Activated CD4-positive, alpha-beta T cell treated with anti-CD3 and anti-CD28 coated beads for 1 hour (primary cell): Measurements from ENCODE around the gene INSR.
"Not testable (repeated sequence)": the region's sequence is repeated elsewhere in the genome, so short reads cannot be mapped to it uniquely, and the experiment has no call there.

Experiments used
- DNase-seq: peaks from one replicate; pipeline ENCODE4 v3.0.0-alpha.2; 2020

INSR gene

DNA sequence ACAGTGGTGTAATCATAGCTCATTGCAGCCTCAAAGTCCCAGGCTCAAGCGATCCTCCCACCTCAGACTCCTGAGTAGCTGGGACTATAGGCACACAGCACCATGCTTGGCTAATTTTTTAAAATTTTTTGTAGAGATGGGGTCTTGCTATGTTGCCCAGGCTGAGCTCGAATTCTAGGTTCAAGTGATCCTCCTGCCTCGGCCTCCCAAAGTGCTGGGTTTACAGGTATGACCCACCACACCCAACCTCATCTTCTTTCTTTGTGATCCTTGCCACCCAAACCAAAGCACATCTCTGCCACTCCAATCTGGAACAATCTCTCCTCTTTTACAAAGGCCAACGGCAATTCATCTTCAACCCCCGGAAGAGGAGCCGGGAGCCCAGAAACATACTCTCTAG, 38.6 kb downstream of the INSR start:
- no peak for DNase-seq

DNA sequence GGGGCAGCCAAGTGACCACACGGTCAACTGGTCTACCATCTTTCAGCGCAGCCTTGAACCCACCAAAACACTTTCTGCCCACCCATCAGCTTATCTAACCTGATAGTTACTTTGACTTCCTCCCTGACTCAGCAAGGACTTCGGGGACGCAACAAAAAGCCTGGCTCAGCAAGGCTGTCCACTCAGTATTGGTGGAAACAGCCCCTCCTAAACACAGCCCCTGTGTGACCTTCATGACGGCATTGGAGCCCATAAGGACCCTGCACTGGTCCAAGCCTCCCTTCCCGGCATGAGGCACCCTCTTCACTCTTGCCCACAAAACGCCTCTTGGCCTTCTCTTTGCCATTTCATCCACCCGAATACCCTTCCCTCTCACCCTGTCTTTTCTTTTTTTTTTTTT, 39.1 kb downstream of the INSR start:
- no peak for DNase-seq

DNA sequence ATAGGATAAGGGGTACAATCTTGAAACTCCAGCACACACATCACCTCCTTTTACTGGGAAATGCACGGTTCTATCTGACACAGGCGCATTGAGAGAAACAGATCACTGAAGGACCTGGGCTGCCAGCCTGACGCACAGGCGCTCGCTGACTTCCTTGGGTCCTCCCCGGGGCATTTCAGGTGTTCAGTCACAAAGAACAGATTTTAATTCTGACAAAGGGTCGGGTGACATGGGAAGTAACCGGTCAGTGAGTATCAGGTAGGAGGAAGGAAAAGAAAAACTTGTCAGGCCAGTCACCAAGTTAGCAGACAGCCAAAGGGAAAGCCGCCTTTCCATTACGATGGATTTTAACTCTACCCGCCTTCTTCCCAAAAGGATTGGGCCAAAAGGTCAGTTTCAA, 39.6 kb downstream of the INSR start:
- DNase-seq: no peak

DNA sequence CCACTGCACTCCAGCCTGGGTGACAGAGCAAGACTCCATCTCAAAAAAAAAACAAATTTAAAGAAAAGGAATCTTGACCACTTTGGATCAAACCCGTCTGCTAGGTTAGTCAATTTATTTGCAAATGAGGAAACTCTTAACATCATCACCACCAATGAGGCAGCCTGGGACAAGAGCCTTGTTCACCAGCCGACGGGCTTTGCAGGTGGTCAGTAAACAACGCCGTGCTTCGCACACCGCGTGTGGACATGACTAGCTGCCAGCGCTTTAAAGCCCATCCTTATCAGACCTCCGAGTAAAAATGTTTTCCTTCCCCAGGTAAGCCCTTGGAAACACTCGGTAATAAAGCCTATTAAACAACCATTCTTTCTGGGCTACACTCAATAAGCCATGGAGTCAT, 41.9 kb downstream of the INSR start:
- DNase-seq: no peak

DNA sequence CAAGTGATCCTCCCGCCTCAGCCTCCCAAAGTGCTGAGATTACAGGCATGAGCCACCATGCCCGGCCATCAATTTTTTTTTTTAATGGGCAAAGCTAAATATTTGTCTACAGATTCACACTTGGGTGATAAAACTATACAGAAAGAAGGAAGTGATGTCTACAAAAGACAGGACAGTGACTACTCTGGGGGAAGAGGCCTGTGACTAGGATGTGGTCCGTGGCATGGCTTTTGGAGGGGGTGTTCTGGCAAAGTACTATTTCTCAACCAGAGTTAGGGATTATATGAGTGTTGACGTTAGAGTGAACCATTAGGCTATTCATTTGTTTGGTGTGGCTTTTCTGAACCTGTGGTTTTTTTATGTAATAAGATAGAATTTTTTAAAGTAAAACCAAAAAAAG, 42.7 kb downstream of the INSR start:
- no peak for DNase-seq

DNA sequence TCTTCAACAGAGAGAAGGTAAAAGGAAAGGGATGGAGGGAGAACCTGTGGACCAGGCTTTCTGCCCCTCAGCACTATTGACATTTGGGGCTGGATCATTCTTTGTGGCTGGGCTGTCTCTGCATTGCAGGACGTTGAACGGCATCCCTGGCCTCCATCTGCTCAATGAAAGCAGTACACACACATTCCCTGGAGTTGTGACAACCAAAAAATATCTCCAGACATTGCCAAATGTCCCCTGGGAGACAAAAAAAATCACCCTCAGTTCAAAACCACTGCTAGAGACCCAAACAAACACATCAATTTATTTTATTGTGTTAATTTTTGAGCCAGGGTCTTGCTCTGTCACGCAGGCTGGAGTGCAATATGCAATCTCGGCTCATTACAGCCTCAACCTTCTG, 43.3 kb downstream of the INSR start:
- DNase-seq: no peak

DNA sequence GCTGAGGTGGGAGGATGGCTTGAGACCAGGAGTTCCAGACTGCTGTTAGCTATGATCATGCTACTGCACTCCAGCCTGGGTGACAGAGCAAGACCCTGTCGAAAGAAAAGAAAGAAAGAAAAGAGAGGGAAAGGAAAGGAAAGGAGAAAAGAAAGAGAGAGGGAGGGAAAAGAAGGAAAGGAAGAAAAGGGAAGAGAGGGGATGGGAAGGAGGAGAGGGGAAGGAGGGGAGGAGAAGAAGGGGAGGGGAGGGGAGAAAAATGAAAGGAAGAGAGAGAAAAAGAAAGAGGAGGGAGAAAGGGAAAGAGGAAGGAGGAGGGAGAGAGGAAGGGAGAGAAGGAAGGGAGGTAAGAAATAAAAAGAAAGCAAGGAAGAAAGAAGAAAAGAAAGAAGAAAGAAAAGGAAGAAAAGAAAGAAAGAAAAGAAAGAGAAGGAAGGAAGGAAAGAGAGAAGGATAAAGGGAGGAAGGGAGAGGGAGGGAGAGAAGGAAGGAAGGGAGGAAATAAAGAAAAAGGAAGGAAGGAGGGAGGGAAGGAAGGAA, 44.1 kb downstream of the INSR start:
- DNase-seq: no peak

DNA sequence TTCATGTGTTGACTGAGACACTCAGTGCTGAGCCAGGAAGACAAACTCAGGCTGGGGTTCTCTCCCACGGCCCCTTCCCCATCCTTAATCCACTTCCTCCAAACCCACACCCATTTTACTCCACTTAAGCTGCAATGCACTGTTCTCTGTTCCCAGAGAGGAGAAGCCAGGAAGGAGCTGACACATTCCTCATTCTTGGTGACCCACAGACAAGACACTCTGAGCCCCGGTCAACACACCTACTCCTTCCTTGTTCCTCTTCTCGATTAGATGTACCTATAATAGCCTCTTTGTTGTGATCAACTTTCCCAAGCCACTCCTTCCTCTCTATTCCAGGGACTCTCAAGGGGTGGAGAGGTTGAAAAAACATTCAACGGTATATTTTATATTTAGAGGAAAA, 47.1 kb downstream of the INSR start:
- no peak for DNase-seq

DNA sequence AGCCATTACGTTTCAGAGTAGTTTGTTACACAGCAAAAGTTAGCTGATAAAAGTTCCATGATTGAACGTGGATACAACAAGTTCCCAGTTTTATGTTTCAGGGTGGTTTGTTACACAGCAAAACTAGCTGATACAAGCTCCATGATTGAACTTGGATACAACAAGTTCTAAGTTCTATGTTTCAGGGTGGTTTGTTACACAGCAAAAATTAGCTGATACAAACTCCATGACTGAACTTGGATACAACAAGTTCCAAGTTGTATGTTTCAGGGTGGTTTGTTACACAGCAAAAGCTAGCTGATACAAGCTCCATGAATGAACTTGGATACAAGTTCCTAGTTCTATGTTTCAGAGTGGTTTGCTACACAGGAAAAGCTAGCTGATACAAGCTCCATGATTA, 47.6 kb downstream of the INSR start:
- no peak for DNase-seq

DNA sequence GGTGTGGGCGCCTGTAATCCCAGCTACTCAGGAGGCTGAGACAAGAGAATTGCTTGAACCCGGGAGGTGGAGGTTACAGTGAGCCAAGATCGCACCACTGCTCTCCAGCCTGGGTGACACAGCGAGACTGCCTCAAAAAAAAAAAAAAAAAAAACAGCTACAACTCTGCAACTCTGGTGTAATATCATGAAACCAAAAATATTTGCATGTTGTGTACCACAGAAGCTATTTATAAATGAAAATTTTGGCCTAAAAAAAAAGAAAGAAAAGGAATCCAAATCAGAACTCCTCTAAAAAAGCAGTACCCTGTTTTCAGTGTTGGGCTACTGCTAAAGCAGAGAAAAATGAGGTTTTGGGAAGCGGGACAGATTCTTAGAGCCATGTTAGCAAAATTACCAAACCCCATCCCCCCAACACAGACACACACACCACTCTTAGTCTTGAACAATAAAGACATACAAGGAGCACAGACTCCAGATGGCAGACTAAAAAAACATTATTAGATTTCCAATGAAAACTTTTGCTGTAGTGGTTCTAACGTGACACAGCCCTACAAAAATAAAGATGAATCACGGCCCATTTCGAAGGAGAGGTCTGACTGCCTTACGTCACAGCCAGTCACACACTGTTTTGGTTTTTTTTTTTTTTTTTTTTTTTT, 51.5 kb downstream of the INSR start:
- DNase-seq: no peak

DNA sequence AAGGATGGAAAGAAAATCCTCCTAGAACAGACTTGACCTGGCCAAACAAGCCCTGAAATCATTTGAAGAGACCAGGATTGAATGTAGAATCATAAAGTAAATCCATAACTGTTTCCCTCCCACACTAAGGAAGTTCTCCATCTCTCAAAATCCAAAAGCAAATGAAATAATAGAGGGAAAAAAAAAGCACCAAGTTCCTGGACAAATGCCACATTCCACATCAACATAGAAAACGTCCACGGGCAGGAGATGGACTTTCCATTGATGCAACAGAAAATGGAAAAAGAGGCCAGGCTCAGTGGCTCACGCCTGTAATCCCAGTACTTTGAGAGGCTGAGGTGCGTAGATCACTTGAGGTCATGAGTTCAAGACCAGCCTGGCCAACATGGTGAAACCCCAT, 56.2 kb downstream of the INSR start:
- DNase-seq: no peak

DNA sequence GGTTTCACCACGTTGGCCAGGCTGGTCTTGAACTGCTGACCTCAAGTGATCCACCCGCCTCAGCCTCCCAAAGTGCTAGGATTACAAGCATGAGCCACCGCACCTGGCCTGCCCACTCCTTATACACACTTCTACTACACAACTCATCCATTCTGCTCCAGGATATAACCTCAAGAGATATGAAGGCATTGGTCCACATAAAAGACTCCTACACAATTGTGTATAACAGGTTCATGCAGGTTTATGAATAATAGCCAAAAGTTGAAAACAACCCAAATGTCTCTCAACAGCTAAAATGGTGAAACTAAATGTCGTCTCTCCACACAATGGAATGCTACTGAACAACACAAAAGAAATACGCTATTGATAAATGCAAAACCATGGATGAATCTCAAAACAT, 58.1 kb downstream of the INSR start:
- no peak for DNase-seq

DNA sequence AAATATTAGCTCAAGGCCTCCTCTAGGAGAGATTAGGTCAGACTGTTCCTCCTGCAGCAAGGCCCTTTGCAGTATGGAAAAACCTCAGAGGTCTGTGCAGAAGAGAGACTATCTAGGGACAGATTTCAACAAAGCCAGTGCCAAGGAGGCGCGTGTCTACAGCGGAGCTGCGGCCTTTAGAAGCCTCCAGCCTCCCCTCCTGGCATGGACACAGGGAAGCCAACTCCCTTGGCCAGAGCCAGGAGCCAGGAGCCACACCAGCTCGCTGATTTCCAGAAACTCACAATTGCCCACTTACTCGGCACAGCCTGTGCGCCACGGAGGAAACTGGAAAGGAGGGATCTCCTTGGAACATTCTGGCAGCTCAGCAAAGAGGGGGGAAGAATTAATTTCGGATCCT, 63.4 kb downstream of the INSR start:
- DNase-seq: no peak

DNA sequence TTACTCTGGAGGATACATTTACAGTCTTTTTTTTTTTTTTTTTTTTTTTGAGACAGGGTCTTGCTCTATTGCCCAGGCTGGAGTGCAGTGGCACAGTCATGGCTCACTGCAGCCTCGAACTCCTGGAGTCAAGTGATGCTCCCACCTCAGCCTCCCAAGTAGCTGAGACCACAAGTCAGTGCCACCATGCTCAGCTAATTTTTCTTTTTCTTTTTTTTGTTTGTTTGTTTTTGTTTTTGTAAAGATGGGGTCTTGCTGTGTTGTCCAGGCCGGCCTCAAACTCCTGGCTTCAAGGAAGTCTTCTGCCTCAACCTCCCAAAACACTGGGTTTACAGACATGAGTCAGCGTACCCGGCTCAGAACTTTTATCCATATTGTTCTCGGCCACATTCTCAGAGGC, 64.5 kb downstream of the INSR start:
- no peak for DNase-seq

DNA sequence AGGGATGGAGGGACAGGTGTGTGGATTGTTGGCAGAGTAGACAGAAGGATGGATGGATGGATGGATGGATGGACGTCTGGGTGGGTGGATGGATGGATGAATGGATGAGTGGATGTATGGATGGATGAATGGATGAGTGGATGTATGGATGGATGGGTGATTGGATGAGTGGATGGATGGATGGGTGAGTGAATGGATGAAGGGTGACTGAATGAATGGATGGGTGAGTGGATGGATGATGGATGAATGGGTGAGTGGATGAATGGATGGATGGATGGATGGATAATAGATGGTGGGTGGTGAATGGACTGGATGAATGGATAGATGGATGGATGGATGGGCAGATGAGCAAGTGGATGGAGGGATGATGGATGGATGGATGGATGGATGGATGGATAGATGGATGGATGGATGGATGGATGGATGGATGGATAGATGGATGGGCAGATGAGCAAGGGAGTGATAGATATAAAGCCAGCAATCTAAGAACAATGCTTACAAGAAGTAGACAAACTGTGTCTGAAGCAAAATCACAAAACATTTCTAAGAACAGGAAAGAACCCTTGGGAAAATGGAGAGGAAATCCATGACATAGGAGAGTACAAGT, 65.2 kb downstream of the INSR start:
- no peak for DNase-seq

DNA sequence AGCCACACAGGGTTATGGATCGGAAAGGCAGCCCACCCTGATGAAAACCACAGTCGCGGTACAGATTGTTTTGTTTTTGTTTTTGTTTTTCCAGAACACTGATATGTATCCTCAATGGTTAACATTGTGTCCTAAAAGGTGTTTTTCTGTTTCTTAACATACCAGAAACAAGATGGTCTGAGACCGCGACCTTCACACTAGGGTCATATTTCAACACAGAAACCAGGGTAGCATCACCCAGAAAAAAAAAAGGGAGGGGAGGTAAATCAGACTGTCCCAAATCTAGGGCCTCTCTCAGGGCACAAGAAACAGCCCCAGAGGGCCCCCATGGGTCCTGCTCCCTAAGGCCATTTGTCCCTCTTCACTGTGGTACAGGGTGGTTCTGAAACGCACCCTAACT, 66.5 kb downstream of the INSR start:
- DNase-seq: no peak

DNA sequence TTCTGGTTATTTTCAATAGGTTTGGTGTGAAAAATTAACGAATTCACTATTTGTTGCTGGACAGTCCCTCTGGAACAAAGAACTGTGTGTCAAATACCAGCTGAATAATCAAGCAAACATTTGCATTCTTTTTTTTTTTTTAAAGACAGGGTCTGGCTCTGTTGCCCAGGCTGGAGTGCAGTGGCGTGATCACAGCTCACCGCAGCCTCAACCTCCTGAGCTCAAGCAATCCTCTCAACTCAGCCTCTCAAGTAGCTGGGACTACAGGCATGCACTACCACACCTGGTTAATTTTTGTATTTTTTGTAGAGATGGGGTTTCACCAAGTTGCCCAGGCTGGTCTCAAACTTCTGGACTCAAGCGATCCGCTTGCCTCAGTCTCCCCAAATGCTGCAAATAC, 67.1 kb downstream of the INSR start:
- not testable (repeated sequence) for DNase-seq

DNA sequence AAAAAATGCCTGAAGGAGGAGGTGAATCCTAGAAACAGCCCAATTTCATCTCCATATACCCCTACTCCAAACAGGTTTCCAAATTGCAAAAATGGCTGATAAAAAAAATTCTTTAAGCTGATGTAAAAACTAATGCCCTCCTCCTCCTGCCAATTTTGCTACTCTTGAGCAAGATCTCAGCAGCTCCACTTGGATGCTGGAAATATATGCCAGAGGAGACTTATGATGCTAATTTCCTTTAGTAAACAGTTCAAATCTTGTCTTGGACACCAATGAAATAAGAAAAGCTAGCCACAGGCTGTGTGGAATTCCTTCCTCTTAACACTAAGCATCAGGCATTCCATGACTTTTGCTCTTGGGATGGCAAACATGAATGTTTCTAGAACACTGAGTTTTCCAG, 67.5 kb downstream of the INSR start:
- DNase-seq: no peak

DNA sequence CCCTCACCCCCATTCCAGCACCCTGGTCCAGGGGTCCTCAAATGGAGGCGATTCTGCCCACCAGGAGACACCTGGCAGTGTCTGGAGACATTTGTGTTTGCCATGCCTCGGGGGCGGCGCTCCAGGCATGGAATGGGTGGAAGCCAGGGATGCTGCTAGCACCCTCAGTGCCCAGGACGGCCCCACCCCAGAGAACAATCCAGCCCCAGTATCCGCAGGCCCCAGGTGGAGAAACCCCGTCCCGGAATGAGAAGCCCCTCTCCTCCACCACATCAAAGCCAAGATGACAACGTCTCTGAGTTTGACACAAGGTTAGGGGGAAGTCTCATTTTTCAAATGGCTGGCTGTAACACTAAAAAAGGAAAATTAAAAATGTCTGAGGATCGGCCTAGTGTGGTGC, 68.5 kb downstream of the INSR start:
- no peak for DNase-seq

DNA sequence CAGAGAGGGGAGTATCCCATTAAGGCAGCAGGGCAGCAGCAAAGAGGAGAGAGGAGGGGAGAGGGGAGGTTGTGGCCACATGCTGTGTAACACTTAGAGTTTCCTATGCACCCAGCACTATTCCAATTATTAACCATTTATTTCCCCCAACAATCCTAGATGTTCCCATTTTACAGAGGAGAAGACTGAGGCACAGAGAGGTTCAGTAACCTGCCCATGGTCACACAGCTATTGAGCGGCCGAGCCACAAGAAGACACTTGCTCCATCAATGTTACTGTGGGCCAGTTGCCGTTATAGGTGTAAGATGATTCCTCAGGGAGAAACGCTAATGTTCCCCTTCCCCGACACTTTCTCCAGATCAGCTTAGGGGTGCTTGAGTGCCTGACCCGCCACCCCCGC, 69.2 kb downstream of the INSR start:
- no peak for DNase-seq

DNA sequence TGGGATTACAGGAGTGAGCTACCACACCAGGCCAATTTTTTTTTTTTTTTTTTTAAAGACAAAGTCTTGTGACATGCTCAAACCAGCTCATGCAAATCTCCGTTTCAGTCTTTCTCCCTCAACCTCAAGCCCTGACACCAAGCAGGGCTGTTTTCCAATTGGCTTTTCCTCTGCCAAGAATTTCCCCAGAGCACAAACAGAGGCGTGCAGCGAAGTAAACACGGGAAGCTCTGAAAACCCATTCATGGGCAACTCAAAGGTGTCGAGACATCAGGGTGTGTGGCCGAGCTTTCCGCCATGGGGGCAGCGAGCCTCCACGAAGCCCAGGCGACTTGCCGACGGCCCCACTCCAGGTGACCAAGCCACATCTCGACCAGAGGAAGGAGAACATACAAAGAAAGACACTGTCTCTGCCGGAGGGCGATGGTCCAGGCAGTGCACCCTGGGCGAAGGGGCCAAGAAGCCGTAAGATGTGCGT, 70.0 kb downstream of the INSR start:
- no peak for DNase-seq

DNA sequence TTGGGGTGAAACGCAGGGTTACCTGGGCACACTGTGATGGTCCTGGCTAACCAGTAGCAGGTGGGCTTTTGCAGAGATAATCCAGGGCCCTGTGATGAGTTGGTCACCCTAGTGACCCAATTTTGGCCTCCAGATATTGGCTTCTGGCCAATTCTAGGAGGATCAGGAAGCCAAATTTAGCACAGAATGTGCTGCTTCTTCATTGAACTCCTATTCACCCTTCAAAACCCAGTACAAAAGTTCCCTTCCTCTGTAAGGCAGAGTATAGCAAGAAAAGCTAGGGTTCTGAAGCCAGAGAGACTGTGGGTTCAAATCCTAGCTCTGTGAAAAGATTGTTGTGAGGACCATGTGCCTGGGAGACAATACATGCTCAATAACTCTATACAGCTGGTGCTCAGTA, 70.8 kb downstream of the INSR start:
- DNase-seq: no peak

DNA sequence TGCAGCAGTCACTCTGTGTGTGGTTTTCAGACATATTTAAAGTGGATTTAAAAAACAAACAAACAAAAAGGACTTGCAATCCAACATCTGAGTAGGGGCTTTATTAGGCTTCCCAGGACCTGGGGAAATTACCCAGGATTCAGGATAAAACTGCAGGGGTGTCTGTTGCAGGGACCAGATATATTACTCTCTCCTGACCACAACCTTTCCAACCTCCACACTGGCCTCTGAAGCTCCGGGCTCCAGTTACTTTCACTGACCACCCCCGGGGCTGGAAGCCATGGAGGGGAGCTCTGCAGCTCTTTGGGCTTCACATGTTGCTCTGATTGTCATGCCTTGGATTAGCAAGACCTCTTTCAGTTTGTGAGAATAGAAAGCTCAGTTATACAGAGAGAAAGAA, 75.2 kb downstream of the INSR start:
- DNase-seq: no peak

DNA sequence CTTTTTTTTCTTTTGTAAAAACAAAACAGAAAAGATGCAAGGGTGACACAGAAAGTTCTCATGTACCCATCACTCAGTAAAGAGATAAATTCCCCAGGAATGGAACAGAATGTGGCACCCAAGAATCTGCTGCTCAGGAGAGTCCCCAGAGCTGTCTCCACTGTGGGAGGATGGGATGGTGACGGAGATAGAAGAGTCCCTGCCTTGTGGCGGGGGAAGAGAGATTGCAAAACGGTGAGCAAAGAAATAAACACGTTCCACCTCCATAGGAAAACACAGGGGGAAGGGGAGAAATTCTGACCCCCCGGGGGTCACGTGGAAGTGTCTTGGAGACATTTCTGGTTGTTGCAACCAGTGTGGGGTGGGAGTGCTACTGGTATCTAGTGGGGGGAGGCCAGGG, 76.4 kb downstream of the INSR start:
- DNase-seq: no peak

DNA sequence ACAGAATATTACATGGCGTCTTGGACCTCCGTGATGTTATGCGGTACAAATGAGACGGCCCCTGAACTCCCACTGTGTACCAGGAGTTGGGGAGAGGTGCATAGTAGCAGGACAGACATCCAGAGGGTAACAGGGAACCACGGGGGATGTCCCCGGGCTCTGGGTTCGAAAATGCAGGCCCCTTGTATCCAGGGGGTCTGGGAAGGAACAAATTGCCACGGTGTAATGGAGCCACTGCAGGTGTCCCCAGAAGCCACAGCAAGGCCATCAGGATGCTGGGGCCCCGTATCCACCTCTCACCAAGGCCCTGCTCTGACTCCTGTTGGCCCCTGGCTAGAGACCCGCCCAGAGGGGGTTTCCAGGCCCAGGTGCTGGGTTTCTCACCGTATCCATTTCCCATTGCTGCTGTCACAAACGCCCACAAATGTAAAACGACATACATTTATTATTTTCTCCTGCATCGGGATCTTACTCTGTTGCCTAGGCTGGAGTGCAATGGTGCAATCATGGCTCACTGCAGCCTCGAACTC, 77.8 kb downstream of the INSR start:
- DNase-seq: no peak
